Astrocyte (in vitro differentiated cells and primary cell): ENCODE data around the gene KPNA5.

Source experiments
- EZH2 ChIP-seq: IDR thresholded peaks from 2 replicates; pipeline ENCODE4 v1.6.1; 2012; ENCODE audit warnings: mild to moderate bottlenecking, low read length, inconsistent platforms; ENCODE audit not compliant: insufficient read depth
- TF ChIP-seq, protein P1 (sequence below): IDR thresholded peaks from 2 replicates; pipeline ENCODE4 v1.5.1; 2011; ENCODE audit warnings: low read depth, mild to moderate bottlenecking, inconsistent platforms, low read length, moderate library complexity; ENCODE audit not compliant: insufficient read depth

DNA sequence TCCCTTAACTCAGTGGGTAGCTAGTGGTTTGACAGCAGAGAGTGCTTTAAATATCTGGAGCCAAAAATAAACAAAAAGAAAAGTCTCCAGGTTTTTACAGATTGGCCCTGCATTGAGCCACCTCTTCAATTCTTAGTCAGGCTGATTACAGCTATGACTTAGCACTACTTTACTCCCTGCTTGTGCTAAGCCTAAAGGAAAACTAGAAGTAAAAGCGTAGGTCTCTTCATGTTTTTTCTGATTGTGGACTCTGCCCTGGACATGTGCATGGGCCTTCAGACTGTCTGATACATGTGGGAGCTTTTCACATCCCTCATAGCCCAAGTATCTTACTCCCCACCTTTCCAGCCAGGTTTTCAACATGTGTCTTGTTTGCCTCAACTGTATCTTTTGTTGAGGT lies 33.3 kb downstream of the KPNA5 start:
- TF ChIP-seq, protein P1, sequence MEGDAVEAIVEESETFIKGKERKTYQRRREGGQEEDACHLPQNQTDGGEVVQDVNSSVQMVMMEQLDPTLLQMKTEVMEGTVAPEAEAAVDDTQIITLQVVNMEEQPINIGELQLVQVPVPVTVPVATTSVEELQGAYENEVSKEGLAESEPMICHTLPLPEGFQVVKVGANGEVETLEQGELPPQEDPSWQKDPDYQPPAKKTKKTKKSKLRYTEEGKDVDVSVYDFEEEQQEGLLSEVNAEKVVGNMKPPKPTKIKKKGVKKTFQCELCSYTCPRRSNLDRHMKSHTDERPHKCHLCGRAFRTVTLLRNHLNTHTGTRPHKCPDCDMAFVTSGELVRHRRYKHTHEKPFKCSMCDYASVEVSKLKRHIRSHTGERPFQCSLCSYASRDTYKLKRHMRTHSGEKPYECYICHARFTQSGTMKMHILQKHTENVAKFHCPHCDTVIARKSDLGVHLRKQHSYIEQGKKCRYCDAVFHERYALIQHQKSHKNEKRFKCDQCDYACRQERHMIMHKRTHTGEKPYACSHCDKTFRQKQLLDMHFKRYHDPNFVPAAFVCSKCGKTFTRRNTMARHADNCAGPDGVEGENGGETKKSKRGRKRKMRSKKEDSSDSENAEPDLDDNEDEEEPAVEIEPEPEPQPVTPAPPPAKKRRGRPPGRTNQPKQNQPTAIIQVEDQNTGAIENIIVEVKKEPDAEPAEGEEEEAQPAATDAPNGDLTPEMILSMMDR = no peak
- no peak for TF ChIP-seq EZH2
